ENCODE data around the gene FBXO27. TPM values are rescaled to one million over a fixed set of nuclear protein-coding genes. Genes with fewer than 3 reads are reported as not detected.

The FBXO27 gene
- polyA plus RNA-seq, 2 of the 4 experiments (the other 2 are of a cell fraction) = 15.2 to 17.5 TPM

DNA sequence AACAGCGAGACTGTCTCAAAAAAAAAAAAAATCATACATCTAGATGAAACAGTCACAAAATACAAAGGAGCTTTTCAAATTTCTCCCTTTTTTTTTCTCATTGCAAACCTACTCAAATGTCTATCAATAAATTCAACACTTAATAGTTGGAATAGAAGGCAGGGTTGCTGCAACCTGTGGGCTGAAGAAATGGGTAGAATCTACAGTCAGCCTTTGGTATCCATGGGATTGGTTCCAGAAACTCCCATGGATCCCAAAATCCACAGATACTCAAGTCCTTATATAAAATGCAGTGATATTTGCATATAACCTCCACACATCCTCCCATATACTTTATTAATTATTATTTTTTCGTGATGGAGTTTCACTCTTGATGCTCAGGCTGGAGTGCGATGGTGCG is 14.7 kb downstream of the FBXO27 start:
- CTCF ChIA-PET = interaction anchor here (0.6 to 2.7 kb wide), 9 partner anchors 10 to 1087 kb away, joined by 3 to 12 read pairs (median 5); partner anchors contain the start of gene FBXO17
- WGBS (ENCODE audit: missing lambda C conversion rate) = 75% methylated on average over 4 of the region's 4 CpGs
- Histone ChIP-seq H3K4me1 (no peaks in the 10 kb centered on the region), H3K27ac (no peak overlapping the region), H3K9me3 (peaks cover 8% of the 10 kb centered on the region; the same call in 2 of the 3 replicates), H3K4me3 (no peak overlapping the region), H3K4me2 (no peak overlapping the region)
- DNase-seq (ENCODE audit: low read depth in 1 of 2, low spot score in 1 of 2) (no peak), ATAC-seq (no peak), FAIRE-seq (no peak)
- TF ChIP-seq, protein P1, sequence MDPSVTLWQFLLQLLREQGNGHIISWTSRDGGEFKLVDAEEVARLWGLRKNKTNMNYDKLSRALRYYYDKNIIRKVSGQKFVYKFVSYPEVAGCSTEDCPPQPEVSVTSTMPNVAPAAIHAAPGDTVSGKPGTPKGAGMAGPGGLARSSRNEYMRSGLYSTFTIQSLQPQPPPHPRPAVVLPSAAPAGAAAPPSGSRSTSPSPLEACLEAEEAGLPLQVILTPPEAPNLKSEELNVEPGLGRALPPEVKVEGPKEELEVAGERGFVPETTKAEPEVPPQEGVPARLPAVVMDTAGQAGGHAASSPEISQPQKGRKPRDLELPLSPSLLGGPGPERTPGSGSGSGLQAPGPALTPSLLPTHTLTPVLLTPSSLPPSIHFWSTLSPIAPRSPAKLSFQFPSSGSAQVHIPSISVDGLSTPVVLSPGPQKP (IDR thresholded peaks at IDR 0.05; ENCODE audit: low read depth, low read length) = no peak
- TF ChIP-seq, protein P2, sequence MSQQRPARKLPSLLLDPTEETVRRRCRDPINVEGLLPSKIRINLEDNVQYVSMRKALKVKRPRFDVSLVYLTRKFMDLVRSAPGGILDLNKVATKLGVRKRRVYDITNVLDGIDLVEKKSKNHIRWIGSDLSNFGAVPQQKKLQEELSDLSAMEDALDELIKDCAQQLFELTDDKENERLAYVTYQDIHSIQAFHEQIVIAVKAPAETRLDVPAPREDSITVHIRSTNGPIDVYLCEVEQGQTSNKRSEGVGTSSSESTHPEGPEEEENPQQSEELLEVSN (IDR thresholded peaks at IDR 0.05; ENCODE audit: borderline replicate concordance, low read depth) = no peak
- TF ChIP-seq, protein P3, sequence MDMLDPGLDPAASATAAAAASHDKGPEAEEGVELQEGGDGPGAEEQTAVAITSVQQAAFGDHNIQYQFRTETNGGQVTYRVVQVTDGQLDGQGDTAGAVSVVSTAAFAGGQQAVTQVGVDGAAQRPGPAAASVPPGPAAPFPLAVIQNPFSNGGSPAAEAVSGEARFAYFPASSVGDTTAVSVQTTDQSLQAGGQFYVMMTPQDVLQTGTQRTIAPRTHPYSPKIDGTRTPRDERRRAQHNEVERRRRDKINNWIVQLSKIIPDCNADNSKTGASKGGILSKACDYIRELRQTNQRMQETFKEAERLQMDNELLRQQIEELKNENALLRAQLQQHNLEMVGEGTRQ (IDR thresholded peaks at IDR 0.05) = no peak
- TF ChIP-seq, protein P4, sequence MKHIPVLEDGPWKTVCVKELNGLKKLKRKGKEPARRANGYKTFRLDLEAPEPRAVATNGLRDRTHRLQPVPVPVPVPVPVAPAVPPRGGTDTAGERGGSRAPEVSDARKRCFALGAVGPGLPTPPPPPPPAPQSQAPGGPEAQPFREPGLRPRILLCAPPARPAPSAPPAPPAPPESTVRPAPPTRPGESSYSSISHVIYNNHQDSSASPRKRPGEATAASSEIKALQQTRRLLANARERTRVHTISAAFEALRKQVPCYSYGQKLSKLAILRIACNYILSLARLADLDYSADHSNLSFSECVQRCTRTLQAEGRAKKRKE (CRISPR knock-in tag; IDR thresholded peaks at IDR 0.05; ENCODE audit: low read depth) = no peak
- TF ChIP-seq NR3C1 (IDR thresholded peaks at IDR 0.05) = no peak
- no peak for TF ChIP-seq GATA3 (IDR thresholded peaks at IDR 0.05; ENCODE audit: borderline replicate concordance)
- no peak for TF ChIP-seq HEYL (CRISPR knock-in tag; IDR thresholded peaks at IDR 0.05)
- TF ChIP-seq, protein P5, sequence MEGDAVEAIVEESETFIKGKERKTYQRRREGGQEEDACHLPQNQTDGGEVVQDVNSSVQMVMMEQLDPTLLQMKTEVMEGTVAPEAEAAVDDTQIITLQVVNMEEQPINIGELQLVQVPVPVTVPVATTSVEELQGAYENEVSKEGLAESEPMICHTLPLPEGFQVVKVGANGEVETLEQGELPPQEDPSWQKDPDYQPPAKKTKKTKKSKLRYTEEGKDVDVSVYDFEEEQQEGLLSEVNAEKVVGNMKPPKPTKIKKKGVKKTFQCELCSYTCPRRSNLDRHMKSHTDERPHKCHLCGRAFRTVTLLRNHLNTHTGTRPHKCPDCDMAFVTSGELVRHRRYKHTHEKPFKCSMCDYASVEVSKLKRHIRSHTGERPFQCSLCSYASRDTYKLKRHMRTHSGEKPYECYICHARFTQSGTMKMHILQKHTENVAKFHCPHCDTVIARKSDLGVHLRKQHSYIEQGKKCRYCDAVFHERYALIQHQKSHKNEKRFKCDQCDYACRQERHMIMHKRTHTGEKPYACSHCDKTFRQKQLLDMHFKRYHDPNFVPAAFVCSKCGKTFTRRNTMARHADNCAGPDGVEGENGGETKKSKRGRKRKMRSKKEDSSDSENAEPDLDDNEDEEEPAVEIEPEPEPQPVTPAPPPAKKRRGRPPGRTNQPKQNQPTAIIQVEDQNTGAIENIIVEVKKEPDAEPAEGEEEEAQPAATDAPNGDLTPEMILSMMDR (IDR thresholded peaks at IDR 0.05) = no peak
- no peak for TF ChIP-seq CBX8 (IDR thresholded peaks at IDR 0.05)
- no peak for TF ChIP-seq EHF (CRISPR knock-in tag; IDR thresholded peaks at IDR 0.05)
- POLR2A ChIA-PET = no interaction called here

DNA sequence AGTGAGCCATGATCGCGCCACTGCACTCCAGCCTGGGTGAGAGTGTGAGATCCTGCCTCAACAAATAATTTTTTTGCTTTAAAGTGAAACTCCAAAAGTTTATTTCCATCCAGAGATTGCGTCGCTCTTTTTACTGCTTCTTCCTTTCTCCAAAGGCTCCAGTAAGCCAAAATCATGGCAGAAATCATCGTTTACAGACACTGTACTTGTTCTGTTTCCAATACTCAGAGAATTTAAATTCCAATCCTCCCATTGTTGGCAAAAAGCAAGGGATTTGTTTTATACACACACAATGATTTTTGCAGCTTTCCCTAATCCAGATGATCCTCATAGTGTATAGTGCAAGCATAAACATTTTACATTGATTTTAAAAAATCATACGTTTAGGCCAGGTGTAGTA is 15.3 kb downstream of the FBXO27 start:
- Histone ChIP-seq H3K4me1 (no peaks in the 10 kb centered on the region), H3K9me3 (peaks cover 8% of the 10 kb centered on the region; the same call in 2 of the 3 replicates), H3K4me3 (no peak overlapping the region), H3K27ac (no peak overlapping the region), H3K4me2 (no peak overlapping the region)
- ATAC-seq = no peak; a peak in 1 of 6 replicates
- ChIA-PET POLR2A (no interaction called here), CTCF (interaction anchor here (0.6 to 2.7 kb wide), 8 partner anchors 9 to 260 kb away, joined by 3 to 12 read pairs (median 6); partner anchors contain the start of gene FBXO17)
- no peak for DNase-seq (ENCODE audit: low read depth in 1 of 2, low spot score in 1 of 2)
- TF ChIP-seq HEYL (CRISPR knock-in tag; IDR thresholded peaks at IDR 0.05) = no peak
- WGBS (ENCODE audit: missing lambda C conversion rate) = 86% methylated on average over 6 of the region's 6 CpGs
- no peak for FAIRE-seq

DNA sequence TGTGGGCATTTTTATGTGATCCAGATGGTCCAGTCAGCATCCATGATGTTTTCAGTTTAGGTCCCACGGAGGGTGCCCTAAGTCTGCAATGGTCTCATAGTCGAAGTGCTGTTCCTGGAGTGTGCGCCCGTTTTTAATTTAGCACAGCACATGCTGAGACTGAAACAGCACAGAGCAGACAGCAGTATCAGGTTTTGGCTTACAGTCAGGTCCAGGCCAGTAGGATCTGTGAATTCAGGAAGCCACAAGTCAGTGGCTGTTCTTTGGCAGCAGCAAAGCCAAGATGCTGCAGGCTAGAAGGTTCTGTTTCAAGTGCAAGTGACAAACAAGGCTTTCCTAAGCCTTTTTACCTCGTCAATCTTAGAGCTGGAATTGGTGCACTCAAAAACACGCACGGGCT is 18.3 kb downstream of the FBXO27 start:
- WGBS (ENCODE audit: missing lambda C conversion rate) = 70% methylated on average over 7 of the region's 7 CpGs
- TF ChIP-seq TP53 (CRISPR knock-in tag; IDR thresholded peaks at IDR 0.05) (no peak), POLR2A (IDR thresholded peaks at IDR 0.05; ENCODE audit: low read length) (no peak), EHF (CRISPR knock-in tag; IDR thresholded peaks at IDR 0.05) (no peak), CHD4 (IDR thresholded peaks at IDR 0.05; ENCODE audit: borderline replicate concordance) (no peak), FOSL2 (IDR thresholded peaks at IDR 0.05) (no peak), FOSL2 (CRISPR knock-in tag; IDR thresholded peaks at IDR 0.05) (no peak), ZNF302 (CRISPR knock-in tag; IDR thresholded peaks at IDR 0.05) (no peak)
- TF ChIP-seq, protein P6, sequence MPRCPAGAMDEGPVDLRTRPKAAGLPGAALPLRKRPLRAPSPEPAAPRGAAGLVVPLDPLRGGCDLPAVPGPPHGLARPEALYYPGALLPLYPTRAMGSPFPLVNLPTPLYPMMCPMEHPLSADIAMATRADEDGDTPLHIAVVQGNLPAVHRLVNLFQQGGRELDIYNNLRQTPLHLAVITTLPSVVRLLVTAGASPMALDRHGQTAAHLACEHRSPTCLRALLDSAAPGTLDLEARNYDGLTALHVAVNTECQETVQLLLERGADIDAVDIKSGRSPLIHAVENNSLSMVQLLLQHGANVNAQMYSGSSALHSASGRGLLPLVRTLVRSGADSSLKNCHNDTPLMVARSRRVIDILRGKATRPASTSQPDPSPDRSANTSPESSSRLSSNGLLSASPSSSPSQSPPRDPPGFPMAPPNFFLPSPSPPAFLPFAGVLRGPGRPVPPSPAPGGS (IDR thresholded peaks at IDR 0.05) = no peak
- Histone ChIP-seq H3K27ac (no peak overlapping the region), H3K4me3 (no peak overlapping the region), H3K9me3 (peaks cover 10% of the 10 kb centered on the region; the same call in 2 of the 3 replicates), H3K4me2 (no peak overlapping the region), H3K4me1 (no peaks in the 10 kb centered on the region)
- POLR2A ChIA-PET = no interaction called here
- ATAC-seq = peak; percentile 22 to 43; a peak in 3 of 6 replicates
- no peak for DNase-seq (ENCODE audit: low read depth in 1 of 2, low spot score in 1 of 2)
- CTCF ChIA-PET = interaction anchor here (1.0 to 1.5 kb wide), 3 partner anchors 38 to 83 kb away, joined by 3 to 4 read pairs (median 4); partner anchors contain the start of genes MRPS12 and SARS2
- no peak for FAIRE-seq
